GM21825 (cell line): ENCODE measurements around the gene PLEKHF1.
"Not testable (repeated sequence)": the region's sequence is repeated elsewhere in the genome, so short reads cannot be mapped to it uniquely, and the experiment has no call there.

Experiments used
- ATAC-seq: cut with Tn5 transposase; IDR thresholded peaks from one replicate; pipeline ENCODE4 v1.9.1; 2021; ENCODE audit warnings: mild to moderate bottlenecking, moderate library complexity; ENCODE audit not compliant: unreplicated experiment

PLEKHF1 gene

DNA sequence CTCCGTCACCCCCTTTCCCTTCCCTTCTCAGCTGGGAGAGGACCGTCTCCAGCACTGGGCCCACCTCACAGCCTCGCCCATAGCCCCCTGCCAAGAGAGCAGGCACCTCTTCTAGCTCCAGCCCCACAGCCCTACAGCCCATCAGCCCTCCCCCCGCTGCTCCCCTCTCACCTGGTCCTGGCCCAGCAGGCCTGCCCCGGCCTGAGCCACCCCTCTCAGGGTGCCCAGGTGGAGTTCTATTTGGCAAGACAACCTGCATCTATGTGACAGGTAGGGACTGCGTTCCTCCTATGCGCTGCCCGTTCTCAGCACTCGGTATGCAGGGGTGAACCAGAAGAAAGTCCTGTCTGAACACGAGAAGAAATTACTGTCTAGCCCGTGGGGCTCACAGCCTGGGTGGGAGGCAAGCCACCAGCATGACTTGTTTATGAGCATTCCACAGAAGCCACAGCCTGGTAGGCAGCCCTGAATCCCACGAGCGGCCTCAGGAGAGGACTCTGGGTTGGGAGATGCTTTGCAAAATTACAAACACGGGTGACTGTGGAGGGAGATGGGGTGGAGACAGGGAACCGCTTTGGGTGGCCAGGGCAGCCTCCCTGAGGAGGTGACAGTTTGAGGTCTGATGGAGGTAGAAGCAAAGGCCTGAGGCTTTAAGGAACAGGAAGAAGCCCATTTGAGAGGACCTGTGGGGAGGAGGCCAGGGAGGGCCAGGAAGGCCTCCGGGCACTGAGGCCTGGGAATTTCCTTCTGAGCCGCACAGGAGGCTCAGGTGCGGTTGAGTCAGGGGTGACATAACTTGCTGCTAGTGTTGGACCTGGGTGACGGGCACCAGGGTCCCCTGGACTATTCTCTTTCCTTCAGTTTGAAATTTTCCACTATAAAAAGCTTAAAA, 1.2 kb upstream of the PLEKHF1 start:
- ATAC-seq = no peak

DNA sequence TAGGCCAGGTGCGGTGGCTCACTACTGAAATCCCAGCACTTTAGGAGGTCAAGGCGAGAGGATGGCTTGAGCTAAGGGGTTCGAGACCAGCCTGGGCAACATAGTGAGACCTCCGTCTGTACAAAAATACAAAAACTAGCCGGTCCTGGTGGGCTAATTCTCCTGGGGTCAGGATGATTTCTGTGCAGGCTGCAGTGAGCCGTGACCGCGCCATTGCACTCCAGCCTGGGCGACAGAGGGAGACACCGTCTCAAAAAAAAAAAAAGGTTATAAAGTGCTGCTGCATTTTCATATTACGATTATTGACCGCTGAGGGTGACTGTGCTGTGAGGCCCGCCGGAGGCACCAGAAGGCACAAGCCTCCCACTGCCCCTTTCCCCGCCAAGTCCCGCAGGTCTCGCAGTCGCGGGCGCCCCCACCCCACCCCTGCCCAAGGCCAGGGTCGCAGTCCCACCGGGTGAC, 477 bp upstream of the PLEKHF1 start:
- no peak for ATAC-seq

DNA sequence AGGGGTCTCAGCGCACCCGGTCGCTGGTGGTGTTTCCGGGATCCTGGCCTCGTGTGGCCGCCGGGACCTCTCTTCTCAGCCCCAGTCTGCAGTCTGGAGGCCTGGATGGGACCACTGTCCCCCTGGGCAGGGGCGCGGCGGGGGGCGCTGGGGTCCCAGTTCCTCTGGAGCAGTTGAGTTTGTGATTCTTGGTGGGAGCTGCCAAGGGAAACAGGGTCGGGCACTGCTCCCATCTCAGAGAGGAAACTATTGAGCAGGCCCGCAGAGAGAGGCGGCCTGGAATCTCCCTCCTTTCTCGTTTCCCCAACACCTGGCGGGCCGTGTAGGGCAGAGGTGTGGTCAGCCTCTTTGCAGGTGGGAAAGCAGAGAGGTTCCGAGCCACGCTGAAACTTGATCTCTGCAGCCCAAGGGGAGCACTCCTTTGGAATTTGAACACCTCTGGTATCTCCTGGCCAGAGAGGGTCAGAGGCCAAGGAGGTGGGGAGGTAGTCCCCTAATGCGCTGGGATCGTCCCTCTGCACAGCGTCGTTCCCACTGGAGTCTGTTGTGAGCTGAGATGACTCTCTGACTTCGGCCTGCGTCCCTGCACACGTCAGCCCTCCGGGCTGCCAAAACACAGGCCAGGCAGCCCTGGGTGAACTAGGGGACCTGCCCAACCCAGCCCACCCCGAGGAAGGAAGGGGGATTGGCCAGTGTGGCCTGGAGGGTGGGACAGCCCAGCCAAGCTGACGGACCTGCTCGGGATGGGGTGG, 741 bp downstream of the PLEKHF1 start:
- ATAC-seq = peak; percentile 9

DNA sequence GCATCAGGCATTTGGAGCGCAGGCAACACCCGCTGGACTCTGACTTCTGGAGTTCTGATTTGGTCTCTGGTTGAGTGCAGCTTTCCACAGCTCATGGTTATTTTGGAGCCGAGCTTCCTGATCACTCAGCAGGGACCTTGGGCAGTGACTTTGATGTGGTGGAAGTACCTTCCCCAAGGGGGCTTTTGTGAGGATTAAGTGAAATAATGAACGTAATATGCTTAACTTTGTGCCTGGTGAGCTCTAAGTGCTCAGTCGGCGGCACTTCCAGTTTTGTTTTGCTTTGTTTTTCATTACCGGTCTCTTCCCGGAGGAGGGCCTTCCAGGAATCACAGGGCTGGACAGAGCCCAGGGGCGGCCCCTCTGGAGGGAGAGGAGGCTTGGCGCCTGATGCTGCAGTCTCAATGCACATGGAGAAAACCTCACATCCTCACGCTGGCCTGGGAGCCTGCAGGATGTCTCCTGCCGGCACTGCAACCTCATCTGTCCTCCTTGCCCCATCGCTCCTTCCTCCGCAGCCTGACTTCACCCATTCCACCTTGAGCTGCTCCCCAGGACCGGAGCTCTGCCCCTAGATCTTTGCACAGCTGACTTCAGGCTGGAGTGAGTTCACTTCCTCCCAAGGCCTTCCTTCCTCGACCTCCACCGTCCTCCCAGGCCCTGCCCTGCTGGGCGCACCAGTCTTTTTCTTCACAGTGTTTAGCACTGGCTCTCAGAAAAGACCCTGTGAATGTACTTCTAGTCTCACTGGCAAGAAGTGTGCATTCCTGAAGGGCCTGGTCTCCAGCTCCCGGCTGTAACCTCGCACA, 1.5 kb downstream of the PLEKHF1 start:
- ATAC-seq = no peak

DNA sequence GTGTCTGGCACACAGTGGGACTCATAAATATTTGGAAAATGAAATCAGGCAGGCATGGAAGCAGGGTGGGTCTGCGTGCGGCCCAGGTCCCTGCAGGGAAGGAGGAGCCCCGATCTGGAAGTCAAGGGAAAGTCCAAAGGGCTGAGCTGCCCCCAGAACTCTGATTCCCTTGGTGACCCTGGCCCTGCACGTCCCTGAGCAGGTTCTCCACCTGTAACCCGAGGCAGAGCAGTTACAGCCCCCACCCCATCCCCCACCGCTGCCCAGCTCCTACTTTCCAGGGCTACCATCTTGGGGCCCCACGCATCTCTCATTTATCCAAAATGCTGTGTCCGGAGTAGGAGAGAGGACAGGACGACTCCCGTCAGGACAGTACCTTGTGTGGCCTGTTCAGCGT, 2.1 kb downstream of the PLEKHF1 start:
- ATAC-seq = no peak

DNA sequence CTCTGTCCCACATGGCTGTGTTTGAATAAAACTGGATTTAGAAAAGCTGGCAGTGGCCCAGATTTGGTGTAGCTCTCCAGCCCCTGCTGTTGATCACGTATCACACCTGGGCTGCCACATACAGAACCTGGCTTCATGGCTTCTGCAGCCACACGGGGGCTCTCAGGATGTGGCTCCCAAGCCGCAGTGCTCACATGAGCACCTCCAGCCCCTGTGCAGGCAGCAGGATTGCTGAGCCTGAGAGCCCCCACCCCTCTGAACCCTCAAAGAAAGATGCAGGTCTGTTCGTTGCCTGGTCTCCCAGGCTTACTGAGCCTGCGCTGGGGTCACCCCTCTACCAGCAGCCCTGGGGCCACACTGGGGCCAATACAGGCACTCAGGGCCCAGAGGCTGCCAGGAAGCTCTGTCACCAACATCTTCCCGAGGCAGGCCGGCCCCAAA, 2.7 kb downstream of the PLEKHF1 start:
- no peak for ATAC-seq

DNA sequence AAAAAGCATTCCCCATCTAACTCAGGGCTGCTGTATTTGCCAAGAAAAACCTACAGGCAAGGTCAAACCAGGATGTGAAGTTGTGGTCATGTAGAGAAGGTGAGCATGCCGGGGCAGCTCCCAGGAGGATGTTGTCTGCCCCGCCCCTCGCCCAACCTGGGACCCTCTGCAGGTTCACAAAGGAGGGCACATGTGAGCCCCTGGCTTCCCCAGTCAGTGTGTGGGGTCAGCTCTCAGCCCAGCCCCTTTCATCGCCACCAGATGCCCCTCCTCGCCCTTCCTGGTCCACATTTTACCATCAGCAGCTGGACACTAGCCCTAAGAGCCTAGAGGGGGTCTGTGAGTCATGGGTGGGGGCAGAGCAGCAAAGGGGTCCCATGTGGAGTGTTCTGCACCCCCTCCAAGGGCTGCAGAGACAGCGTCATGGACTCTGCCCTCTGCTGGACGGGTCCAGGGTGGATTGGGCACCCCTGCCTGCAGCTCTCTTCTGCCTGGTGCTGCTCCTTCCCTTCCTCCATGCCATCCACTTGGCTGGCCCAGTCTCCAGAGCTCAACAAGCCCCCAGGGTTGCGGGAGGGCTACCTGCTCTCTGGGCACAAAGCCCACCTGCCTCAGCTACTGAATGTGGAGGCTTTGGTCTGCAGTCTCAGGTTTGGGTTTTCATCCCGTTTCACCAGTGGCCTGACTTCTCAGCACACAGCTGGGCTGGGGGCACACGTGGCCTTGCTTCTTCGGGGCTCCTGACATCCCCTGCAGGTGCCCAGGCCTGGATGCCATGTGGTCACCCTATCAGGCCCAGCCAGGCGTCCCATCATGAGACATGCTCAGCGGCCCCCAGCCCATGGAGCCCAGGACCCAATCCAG, 3.7 kb downstream of the PLEKHF1 start:
- no peak for ATAC-seq

DNA sequence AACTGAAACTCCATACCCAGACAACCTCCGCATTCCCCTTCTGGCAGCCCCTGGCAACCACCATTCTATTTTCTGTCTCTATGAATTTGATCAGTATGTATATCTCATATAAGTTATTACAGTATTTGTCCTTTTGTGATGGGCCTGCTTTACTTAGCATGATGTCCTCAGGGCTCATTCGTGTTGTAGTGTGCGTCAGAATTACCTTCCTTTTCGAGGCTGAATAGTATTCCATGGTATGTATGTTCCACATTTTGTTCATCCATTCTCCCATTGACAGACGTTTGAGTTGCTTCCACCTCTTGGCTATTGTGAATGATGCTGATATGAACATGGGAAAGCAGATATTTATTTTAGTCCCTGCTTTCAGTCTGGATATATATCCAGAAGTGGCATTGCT, 5.0 kb downstream of the PLEKHF1 start:
- no peak for ATAC-seq

DNA sequence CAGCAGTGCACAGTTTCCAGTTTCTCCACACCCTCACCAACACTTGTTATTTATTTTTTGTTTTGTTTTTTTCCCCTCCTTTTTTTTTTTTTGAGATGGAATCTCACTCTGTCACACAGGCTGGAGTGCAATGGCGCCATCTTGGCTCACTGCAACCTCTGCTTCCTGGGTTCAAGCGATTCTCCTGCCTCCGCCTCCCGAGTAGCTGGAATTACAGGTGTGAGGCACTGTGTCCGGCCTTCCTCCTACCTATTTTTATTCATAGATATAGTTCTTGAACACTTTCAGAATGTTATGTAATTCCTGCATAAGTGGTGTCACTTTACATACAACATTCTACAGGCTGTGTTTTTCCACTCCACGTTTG, 5.7 kb downstream of the PLEKHF1 start:
- ATAC-seq = not testable (repeated sequence)

DNA sequence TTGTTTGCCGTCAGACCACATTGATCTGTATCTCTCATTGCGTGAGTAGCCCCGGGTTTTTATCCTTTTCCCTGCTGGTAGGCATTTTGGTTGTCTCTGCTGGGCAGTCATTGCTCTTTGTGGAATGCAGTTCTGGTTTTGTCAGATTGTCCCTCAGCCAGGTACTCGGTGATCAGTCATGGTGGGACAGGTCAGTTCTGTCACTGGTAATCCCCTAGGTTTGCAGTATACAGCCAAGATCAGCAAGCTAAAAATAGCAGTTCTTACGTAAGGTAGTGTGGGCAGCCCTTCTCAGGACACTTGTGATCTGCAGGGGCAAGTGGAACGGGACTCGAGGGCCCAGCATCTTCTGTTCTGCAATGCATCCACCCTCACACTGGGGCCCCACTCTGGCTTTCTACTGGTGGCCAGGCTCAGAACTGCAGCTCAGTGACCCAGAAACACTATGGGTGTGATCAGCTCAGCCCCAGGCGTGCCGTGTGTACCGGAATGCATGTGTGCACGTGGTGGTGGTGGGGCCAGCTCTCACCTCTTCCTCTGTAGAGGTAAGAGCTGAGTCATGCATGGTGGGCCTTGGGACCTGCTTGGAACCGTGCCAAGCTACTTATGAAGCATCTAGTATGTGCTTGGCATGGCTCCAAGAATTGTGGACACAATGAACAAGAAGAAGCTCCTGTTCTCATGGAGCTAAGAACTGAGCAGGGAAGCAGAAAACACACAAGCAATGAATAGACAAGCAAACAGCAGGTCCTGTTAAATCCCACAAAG, 6.3 kb downstream of the PLEKHF1 start:
- ATAC-seq = peak; percentile 64

DNA sequence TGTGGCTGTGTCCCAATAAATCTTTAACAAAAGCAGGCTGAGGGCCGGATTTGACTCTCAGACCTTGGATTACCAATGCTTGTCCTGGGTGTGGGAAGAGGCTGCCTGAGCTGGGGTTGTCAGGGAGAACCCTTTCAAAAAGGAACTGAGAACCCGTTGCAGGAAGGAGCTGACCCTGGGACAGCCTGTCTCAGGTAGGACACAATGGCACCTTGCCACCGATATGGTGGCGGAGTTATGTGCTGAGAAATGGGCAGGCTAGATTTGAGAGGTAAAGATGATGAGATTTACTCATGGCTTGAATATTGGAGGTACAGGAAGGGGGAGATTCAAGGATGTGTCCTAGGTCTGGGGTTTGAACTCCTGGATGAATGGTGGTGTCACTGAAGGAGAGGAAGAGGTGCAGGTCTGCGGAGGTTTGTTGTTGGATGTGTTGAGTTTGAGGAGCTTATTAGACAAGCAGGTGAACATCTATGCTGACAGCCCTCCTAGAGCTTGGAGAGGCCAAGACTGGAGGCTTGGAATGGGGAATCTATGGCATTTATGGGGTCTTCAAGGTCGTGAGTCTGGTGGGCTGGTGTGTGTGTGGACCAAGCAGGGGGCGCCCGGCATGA, 7.2 kb downstream of the PLEKHF1 start:
- no peak for ATAC-seq

DNA sequence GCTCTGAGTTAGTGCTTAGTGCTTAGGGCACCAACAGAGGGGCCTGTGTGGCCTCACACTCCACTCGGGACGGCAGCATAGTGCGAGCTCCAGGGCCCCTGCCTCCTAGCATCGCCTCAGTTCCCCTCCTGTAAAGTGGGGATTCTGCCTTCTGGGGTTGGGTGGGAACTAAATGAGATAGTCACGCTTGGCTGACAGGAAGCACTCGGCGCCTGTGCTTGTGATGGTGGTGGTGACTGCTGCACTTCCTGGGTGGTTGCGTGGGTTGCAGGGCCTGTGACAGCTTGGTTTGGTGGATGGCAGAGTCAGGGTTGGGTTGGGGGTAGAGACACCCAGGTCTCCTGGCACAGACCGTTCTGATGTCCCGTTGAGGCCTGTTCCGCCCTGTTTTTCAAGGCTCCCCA, 7.7 kb downstream of the PLEKHF1 start:
- ATAC-seq = peak; percentile 36

DNA sequence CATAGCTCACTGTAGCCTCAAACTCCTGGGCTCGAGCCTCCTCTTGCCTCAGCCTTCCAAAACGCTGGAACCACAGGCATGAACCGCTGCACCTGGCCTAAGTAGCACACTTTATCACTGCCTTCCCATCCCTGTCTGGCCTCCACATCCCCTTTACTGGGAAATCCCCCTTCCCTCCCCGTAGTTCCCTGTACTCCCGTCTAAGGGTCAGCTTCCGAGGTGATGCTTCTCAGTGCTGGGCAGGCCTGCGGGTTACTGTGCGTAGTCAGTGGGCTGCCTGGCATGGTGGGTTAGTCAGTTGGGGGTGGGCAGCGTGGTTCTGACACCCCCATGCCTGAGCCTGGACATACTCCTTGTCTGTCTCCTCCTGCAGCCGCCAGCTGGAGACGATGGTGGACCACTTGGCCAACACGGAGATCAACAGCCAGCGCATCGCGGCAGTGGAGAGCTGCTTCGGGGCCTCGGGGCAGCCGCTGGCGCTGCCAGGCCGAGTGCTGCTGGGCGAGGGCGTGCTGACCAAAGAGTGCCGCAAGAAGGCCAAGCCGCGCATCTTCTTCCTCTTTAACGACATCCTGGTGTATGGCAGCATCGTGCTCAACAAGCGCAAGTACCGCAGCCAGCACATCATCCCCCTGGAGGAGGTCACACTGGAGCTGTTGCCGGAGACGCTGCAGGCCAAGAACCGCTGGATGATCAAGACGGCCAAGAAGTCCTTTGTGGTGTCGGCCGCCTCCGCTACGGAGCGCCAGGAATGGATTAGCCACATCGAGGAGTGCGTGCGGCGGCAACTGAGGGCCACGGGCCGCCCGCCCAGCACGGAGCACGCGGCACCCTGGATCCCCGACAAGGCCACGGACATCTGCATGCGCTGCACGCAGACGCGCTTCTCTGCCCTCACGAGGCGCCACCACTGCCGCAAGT, 8.4 kb downstream of the PLEKHF1 start:
- no peak for ATAC-seq

DNA sequence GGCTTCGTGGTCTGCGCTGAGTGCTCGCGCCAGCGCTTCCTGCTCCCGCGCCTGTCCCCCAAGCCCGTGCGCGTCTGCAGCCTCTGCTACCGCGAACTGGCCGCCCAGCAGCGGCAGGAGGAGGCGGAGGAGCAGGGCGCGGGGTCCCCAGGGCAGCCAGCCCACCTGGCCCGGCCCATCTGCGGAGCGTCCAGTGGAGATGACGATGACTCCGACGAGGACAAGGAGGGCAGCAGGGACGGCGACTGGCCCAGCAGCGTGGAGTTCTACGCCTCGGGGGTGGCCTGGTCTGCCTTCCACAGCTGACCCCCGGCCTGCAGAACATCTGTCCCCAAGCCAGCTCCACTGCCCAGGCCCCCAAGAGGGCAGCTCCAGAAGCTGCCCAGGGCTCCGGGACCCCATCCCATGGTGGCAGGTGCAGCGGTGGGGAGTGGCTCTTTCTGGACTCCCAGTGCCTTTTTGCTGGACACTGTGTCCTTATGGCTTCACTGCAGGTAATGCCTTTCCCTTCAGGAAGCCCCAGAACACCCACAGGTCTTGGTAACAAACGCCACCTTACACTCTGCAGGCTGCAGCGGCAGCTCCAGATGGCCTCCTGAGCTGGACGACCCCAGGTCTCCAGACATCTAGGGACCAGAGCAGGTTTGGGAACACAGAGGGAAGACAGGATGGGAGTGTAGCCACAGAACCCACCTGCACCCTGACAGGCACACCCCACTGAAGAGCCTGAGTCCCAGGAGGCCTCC, 9.3 kb downstream of the PLEKHF1 start:
- ATAC-seq = no peak

DNA sequence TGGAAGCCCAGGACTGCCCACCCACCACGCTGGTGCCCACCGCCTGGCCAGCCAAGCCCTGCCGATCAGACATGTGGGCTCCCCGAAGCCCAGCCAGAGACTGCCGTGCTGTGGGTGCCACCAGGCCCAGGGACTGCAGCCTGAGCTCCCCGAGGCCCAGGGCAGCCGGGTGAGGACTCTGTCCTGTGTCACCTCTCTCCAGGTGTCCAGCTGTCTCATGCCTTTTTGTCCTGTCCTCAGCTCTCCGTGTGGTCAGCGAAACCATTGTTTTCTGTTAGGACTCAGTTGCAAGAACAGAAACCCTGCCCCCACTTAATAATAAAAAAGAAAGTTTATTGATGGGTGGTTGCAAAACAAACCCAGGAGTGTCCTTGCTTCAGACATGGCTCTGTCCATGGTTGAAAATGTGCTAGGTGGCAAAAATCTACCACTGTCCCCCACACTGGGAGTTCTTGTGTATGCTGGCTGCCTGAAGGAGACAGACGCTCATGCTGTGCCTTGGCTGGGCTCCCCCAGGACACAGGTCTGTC, 9.9 kb downstream of the PLEKHF1 start:
- ATAC-seq = no peak

DNA sequence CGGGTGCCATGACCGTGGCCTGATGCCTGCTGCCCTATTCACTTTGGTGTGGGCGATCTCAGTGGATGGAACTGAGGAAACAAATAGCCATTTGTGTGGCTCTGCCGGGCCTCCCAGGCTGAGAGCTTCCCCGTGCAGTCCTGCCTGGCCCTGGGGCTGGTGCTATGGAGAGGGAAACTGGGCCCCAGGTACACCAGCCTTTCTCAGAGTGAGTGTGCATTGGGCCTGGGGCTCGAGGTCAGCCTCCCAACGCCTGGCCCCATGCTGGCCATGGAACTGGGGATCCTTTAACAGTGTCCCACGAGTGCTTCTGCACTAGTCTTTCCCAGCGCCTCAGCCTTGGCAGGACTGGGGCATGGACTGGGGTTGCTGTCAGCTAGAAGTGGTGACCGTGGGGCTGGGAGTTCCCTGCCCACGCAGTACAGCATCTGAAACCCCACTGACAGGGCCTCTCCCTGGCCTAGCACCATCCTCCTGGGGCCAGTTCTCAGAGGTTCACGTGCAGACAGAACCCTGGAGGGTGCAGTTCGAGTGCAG, 10.5 kb downstream of the PLEKHF1 start:
- no peak for ATAC-seq

DNA sequence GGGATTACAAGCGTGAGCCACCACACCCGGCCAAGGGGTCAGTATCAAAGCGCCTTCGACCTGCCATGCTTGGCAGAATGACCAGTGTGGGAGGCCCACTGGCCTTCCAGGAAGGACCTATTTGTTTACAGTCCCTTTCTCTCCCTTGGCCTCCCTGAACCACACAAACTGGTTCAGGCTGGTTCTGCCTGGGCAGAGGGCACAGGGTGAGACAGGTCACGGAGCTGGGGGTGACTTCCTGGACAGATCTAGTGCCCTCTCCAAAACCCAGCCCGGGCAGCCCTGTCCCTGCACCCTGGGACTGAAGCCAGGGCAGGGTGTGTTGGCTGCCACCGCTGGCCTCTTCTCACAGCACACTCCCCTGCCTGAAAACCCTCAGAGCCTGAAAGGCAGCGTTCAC, 11.3 kb downstream of the PLEKHF1 start:
- ATAC-seq = no peak
